ENCODE data around the gene CD38.
"Not testable (repeated sequence)": the region's sequence is repeated elsewhere in the genome, so short reads cannot be mapped to it uniquely, and the experiment has no call there.

Gene CD38

DNA sequence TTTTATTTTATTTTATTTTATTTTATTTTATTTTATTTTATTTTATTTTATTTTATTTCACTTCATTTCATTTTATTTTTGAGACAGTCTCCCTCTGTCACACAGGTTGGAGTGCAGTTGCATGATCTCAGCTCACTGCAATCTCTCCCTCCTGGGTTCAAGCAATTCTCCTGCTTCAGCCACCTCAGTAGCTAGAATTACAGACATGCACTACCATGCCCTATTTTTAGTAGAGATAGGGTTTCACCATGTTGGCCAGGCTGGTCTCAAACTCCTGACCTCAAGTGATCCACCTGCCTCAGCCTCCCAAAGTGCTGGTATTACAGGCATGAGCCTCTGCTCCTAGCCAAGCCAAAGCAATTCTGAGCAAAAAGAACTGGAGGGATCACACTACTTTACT is 24.4 kb downstream of the CD38 start:
- DNase-seq, result not testable (repeated sequence)

GRCh38 chr4:15805583-15806517 is 27.7 kb downstream of the CD38 start:
- DNase-seq, result peak; percentile 43

DNA sequence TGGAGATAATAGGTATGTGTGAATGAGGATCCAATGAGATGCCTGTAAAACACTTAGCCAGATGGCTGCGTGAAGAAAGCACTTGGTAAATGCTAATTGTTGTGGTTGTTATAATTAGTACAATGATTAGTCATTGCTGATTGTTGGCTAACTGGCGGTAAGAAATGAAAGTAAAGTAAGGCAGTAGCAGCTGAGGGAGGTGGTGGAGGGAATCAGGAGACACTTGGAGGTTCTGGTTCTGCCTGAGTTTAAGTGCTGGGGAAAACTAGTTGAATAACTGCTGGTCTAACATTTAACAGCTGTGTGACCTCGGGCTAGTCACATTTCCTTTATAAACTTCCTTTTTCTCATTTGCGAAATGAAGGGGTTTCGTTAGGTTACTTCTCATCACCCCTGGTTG is 30.9 kb downstream of the CD38 start:
- no peak for DNase-seq

GRCh38 chr4:15809466-15809865 is 31.3 kb downstream of the CD38 start:
- DNase-seq, result no peak

DNA sequence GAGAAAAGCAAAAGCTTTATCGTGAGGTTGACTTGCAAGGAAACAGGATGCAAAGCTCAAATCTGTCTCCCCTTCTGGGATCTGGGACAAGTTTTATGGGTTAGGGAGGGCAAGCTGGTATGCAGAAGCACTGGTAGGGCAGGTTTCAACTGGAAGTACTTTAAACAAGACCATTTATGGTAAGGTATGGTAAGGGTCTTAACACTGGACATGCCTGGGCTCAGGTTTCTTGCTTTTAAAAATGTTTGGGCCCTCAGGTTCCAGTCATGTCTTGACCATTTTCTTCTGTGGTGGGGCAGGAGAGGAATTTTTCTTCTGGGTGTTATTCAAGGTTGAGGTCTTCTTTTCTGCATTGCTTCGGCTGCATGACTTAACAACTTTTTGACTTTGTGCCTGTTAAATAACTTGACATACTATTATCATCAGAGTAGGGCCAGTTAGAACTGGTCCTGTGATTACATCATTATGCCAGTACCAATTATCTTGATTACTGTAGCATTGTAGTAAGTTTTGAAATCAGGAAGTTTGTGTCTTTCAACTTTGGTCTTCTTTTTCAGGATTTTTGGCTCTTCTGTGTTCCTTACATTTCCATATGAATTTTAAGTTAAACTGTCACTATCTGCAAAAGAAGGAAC is 33.7 kb downstream of the CD38 start:
- DNase-seq, result no peak

GRCh38 chr4:15832523-15833451 is 54.7 kb downstream of the CD38 start:
- no peak for DNase-seq

DNA sequence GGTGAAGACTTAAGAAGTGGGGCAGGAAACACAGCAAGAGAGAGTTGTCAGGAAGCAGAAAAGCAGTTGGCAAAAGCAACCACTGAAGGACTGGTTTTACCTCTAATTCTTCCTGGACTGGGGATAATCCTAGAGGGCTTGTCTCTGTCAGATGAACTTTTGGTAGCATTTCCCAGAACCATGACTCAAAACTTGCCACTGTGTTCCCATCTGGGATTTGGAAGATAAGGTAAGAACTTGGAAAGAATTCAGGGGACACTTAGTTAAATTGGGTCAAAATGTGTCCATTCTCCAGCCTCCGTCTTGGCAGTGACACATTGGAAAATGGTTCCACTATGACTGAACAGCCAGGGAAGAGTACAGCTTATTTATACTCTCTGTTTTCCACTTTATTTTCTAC is 55.7 kb downstream of the CD38 start:
- DNase-seq, result no peak

GRCh38 chr4:15836362-15836761 is 58.2 kb downstream of the CD38 start:
- DNase-seq, result no peak

DNA sequence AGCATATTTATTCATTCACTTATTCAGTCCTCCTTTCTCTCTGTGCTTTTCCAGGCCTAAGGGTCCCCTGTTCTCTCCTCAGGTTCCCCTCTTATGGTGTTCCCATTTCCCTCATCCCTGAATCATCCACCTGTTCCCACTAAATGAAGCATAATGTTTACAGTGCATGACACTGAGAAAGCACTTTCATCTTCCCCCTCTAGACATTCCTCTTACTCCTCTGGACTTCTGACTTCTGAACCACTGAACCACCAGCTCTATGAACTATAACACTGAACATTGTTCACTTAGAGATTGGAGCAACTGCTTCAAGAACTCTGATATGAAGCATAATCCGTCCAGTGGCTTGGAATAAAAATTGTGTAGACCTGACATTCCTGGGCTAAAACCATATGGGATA is 59.5 kb downstream of the CD38 start:
- no peak for DNase-seq

DNA sequence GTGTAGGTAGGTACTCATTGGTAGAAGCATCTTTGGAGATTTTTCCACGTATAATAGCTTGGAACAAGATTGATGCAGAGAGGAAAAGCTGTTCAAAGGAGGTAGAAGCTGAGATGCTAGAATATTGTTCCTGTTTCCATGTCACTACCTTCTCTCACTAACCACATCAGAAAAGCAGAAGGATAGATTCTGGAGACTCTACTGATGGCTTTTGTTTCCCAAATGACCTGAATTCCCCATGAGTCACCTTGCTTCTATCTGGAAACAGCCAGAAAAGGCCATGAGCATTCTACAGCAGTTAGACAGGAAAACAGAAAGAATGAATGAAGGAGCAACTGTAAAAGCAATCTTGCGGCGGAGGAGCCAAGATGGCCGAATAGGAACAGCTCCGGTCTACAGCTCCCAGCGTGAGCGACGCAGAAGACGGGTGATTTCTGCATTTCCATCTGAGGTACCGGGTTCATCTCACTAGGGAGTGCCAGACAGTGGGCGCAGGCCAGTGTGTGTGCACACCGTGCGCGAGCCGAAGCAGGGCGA is 63.1 kb downstream of the CD38 start:
- peak; percentile 0 for DNase-seq

DNA sequence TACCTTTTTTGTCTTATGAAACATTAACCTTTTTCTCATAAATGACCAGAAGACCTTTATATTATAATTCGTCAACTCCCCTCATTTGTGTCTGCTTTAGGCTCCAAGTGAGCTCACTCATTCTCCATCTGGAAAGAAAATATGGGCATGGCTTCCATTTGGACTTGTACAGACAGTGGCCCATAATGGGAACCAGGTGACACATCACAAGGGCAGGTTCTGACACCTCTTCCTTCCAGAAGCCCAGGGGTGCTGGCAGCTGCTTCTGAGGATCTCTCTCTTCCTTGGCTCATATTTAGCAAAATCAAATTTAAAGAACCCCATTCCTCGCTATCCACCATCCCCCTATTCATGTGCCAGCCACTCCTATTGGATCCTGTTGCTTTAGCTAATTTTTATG is 69.6 kb downstream of the CD38 start:
- no peak for DNase-seq

DNA sequence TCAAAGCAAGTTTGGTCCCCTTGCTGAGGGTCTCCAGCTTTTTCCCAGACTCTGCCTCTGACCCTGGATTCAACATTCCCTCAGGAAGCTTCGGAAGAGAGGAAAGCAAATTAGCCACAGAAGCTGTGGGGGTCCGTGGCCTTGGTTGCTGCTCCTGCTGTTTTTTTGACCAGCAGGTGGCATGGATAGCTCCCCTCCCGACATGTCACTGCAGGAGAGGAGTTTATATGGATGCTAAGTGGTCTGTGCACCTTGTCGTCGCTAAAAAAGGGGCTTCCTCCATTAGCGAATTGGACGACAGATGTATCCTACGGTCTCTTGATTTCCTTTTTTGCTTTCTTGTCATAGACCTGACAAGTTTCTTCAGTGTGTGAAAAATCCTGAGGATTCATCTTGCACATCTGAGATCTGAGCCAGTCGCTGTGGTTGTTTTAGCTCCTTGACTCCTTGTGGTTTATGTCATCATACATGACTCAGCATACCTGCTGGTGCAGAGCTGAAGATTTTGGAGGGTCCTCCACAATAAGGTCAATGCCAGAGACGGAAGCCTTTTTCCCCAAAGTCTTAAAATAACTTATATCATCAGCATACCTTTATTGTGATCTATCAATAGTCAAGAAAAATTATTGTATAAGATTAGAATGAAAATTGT is 70.2 kb downstream of the CD38 start:
- no peak for DNase-seq

GRCh38 chr4:15851969-15852368 is 73.8 kb downstream of the CD38 start:
- DNase-seq, result no peak

DNA sequence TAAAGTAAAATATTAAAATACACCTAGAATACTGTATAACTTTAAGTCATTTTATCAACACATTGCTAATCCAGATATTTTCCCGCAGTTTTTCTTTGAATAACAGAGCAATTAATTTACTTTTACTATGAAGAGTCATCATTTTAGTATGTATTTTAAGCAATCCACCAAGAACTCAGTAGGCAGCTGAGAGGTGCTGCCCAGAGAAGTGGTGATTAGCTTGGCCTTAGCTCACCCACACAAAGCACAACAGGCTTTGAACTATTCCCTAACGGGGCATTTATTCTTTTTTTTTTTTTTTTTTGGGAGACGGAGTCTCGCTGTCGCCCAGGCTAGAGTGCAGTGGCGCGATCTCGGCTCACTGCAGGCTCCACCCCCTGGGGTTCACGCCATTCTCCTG is 74.4 kb downstream of the CD38 start:
- no peak for DNase-seq

- DNase-seq, result no peak
These were observed 75.2 kb downstream of the CD38 start for GRCh38 chr4:15853345-15853744.

DNA sequence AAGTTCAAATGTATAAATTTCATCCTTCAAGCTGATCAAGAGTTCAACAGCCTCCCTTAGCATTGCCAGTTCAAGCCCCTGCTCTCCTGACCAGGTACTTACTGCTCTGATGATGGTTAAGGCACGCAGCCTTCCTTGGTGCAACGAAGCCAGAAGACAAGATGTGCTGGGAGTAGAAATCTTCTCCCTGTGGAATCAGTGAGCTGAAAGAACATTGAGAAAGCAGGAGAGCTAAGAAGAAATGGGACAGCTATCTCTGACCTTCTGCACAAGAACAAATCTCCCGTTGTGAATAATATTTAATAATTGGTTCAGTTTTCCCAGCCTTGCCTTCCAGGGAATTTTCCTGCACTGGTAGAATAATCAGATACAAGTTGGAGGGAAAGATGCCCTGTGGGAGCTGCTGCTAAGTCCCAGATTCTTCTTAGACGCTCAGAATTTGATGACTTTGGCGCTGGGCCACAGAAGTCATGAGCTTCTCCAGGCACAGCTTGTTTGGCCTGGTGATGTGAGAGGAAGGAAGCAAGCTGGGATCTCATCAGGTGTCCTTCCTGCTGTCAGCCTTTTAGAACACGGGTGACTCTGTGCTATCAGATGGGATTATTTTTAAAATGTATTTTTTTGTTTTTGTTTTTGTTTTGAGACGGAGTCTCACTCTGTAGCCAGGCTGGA is 77.8 kb downstream of the CD38 start:
- no peak for DNase-seq

- not testable (repeated sequence) for DNase-seq
These were observed 83.1 kb downstream of the CD38 start for GRCh38 chr4:15861198-15861597.

GRCh38 chr4:15864651-15865566 is 86.8 kb downstream of the CD38 start:
- DNase-seq, result no peak

DNA sequence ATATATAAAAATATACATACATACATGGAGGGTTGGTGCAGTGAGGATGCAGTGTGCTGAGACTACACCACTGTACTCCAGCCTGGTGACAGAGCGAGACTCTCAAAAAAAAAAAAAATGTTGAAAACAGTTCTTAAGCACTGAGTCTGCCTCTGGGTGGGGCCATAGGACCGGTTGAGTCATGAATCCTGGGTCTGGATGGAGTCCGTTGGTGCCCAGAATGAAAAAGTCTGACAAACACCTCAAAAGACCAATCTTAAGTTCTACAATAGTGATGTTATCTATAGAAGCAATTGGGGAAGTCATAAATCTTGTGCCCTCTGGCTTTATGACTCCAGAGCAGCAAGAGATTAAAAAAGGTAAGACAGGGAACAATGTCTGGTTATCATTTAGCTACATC is 90.0 kb downstream of the CD38 start:
- DNase-seq, result no peak

GRCh38 chr4:15868826-15869413 is 90.8 kb downstream of the CD38 start:
- no peak for DNase-seq
